Left ventricle myocardium inferior (tissue), 1 donor: Measurements from ENCODE around the gene ZCWPW1. TPM values are rescaled to one million over a fixed set of nuclear protein-coding genes. Genes with fewer than 3 reads are reported as not detected.
"Not testable (repeated sequence)": the region's sequence is repeated elsewhere in the genome, so short reads cannot be mapped to it uniquely, and the experiment has no call there.

Experiments
- DNase-seq: peaks from one replicate; pipeline ENCODE4 v3.0.0-alpha.2; 2020
- H3K27ac ChIP-seq: fragments of 200-600 bp; replicated peaks from 2 replicates; pipeline ENCODE4 v1.8.0; 2021
- H3K27me3 ChIP-seq: fragments of 200-600 bp; 2 replicates; pipeline ENCODE4 v1.8.0; 2021; ENCODE audit warnings: low read depth
- H3K36me3 ChIP-seq: fragments of 200-600 bp; 2 replicates; pipeline ENCODE4 v1.8.0; 2021
- H3K4me1 ChIP-seq: fragments of 200-600 bp; 2 replicates; pipeline ENCODE4 v1.8.0; 2021
- H3K4me3 ChIP-seq: fragments of 200-600 bp; 2 replicates; pipeline ENCODE4 v1.8.0; 2021; ENCODE audit warnings: mild to moderate bottlenecking, moderate library complexity
- H3K9me3 ChIP-seq: fragments of 200-600 bp; replicated peaks from 2 replicates; pipeline ENCODE4 v1.8.0; 2021
- CTCF ChIP-seq: fragments of 200-600 bp; IDR thresholded peaks from 2 replicates; pipeline ENCODE4 v1.8.0; 2021; ENCODE audit warnings: antibody characterized with exemption, mild to moderate bottlenecking, borderline replicate concordance
- intact Hi-C: fragments of 100-400 bp; cut with micrococcal nuclease; formaldehyde crosslinking; loops from one replicate; pipeline ENCODE4 v1.11.0; 2022
- total RNA-seq: library from RNA; stranded (reverse); fragmentation: NEBNext Ultra II Directional; extraction: Animal tissue kit (Norgen Biotek cat#: 25700); gene quantifications from one replicate; pipeline ENCODE4 v1.2.1, GENCODE V29; 2021
- donor health status: DM: no; HTN: yes; CAD: no; lungs with severe emphysema.

Gene ZCWPW1
- total RNA-seq, 1 donor from 2014 or later, result 4.6 TPM

GRCh38 chr7:100464210-100464660 lies 35.7 kb upstream of the ZCWPW1 start, which contains the start of gene SPACDR:
Gene SPACDR, minus strand, starts transcription at chr7:100464260. Its CDS starts 235 bp downstream, at chr7:100464025.
- intact Hi-C loops, result no loop called here

GRCh38 chr7:100457033-100457432 lies 28.5 kb upstream of the ZCWPW1 start:
- no peaks in the 10 kb centered on the region for H3K9me3 ChIP-seq
- H3K27ac ChIP-seq, result no peak overlapping the region
- TF ChIP-seq CTCF, result no peak
- no peak overlapping the region for H3K4me3 ChIP-seq
- DNase-seq, result no peak
- no peaks in the 10 kb centered on the region for H3K4me1 ChIP-seq
- no peaks in the 10 kb centered on the region for H3K27me3 ChIP-seq
- intact Hi-C loops, result no loop called here
- peaks cover 4% of the 10 kb centered on the region for H3K36me3 ChIP-seq

More at GRCh38 chr7:100464210-100464660, 35.7 kb upstream of the ZCWPW1 start, which contains the start of gene SPACDR:
- no peaks in the 10 kb centered on the region for H3K27me3 ChIP-seq
- no peaks in the 10 kb centered on the region for H3K9me3 ChIP-seq
- peaks cover 10% of the 10 kb centered on the region for H3K36me3 ChIP-seq
- no peak for DNase-seq
- no peak for TF ChIP-seq CTCF
- no peak within 1 kb of the TSS for H3K4me3 ChIP-seq
- H3K27ac ChIP-seq, result no peak within 1 kb of the TSS
- H3K4me1 ChIP-seq, result peaks cover 44% of the 10 kb centered on the region

- intact Hi-C loops, result no loop called here
- Histone ChIP-seq H3K9me3 (no peaks in the 10 kb centered on the region), H3K27ac (no peak overlapping the region), H3K27me3 (no peaks in the 10 kb centered on the region), H3K4me1 (no peaks in the 10 kb centered on the region), H3K4me3 (no peak overlapping the region), H3K36me3 (peaks cover 4% of the 10 kb centered on the region)
- no peak for TF ChIP-seq CTCF
- DNase-seq, result no peak
Measured at GRCh38 chr7:100456562-100456961, 28.1 kb upstream of the ZCWPW1 start.

- H3K9me3 ChIP-seq, result no peaks in the 10 kb centered on the region
- intact Hi-C loops, result no loop called here
- H3K4me3 ChIP-seq, result no peak overlapping the region
- no peak for TF ChIP-seq CTCF
- H3K4me1 ChIP-seq, result peaks cover 8% of the 10 kb centered on the region
- no peaks in the 10 kb centered on the region for H3K27me3 ChIP-seq
- DNase-seq, result no peak
- H3K36me3 ChIP-seq, result peaks cover 4% of the 10 kb centered on the region
- H3K27ac ChIP-seq, result no peak overlapping the region
Measured at GRCh38 chr7:100455206-100455605, 26.7 kb upstream of the ZCWPW1 start.

GRCh38 chr7:100453854-100454253 lies 25.4 kb upstream of the ZCWPW1 start:
- H3K27ac ChIP-seq, H3K9me3 ChIP-seq, H3K27me3 ChIP-seq, H3K4me3 ChIP-seq, intact Hi-C loops, H3K36me3 ChIP-seq, DNase-seq: not testable (repeated sequence)
- H3K4me1 ChIP-seq, result peaks cover 12% of the 10 kb centered on the region

- intact Hi-C loops, result no loop called here
- H3K4me1 ChIP-seq, result peaks cover 12% of the 10 kb centered on the region
- no peak overlapping the region for H3K27ac ChIP-seq
- H3K4me3 ChIP-seq, result no peak overlapping the region
- H3K36me3 ChIP-seq, result no peaks in the 10 kb centered on the region
- DNase-seq, result no peak
- H3K27me3 ChIP-seq, result no peaks in the 10 kb centered on the region
- no peak for TF ChIP-seq CTCF
- H3K9me3 ChIP-seq, result no peaks in the 10 kb centered on the region
Measured at GRCh38 chr7:100452513-100452912, 24.0 kb upstream of the ZCWPW1 start.
